EL (cell line): ENCODE results near the gene MED13.
"Not testable (repeated sequence)": the region's sequence is repeated elsewhere in the genome, so short reads cannot be mapped to it uniquely, and the experiment has no call there.

Experiments used
- DNase-seq: peaks from one replicate; pipeline ENCODE4 v3.0.0-alpha.2; 2016

MED13 gene

GRCh38 chr17:61984821-61985220 lies 80.3 kb downstream of the MED13 start:
- no peak for DNase-seq

GRCh38 chr17:61981323-61981722 lies 83.8 kb downstream of the MED13 start:
- peak; percentile 66 for DNase-seq

GRCh38 chr17:61980535-61980934 lies 84.5 kb downstream of the MED13 start:
- DNase-seq, result no peak

- no peak for DNase-seq
Measured at GRCh38 chr17:61974115-61974514, 91.0 kb downstream of the MED13 start.

GRCh38 chr17:61972311-61972710 lies 92.8 kb downstream of the MED13 start:
- DNase-seq, result no peak

- no peak for DNase-seq
Measured at GRCh38 chr17:61970030-61970429, 95.0 kb downstream of the MED13 start.

- DNase-seq, result no peak
Measured at GRCh38 chr17:61968757-61969156, 96.3 kb downstream of the MED13 start.

GRCh38 chr17:61967729-61968128 lies 97.3 kb downstream of the MED13 start:
- peak; percentile 8 for DNase-seq

GRCh38 chr17:61966191-61966590 lies 98.9 kb downstream of the MED13 start:
- DNase-seq, result no peak

GRCh38 chr17:61955619-61956018 lies 109.5 kb downstream of the MED13 start:
- DNase-seq, result no peak

GRCh38 chr17:61947367-61948078 lies 117.6 kb downstream of the MED13 start:
- DNase-seq, result no peak

GRCh38 chr17:61946359-61946758 lies 118.7 kb downstream of the MED13 start:
- DNase-seq, result no peak

- no peak for DNase-seq
Measured at GRCh38 chr17:61943117-61943516, 122.0 kb downstream of the MED13 start.

GRCh38 chr17:61942085-61942484 lies 123.0 kb downstream of the MED13 start:
- DNase-seq, result no peak

GRCh38 chr17:61928101-61928436 lies 137.0 kb downstream of the MED13 start:
- no peak for DNase-seq

GRCh38 chr17:61927208-61928100 lies 137.6 kb downstream of the MED13 start, which contains the start of gene INTS2:
Gene INTS2, minus strand, starts transcription at chr17:61927982. Its CDS starts 1,338 bp downstream, at chr17:61926644.
- peak; percentile 95 for DNase-seq

- no peak for DNase-seq
Measured at GRCh38 chr17:61926826-61927207, 138.3 kb downstream of the MED13 start.

- not testable (repeated sequence) for DNase-seq
Measured at GRCh38 chr17:61915162-61915561, 149.9 kb downstream of the MED13 start.

- no peak for DNase-seq
Measured at GRCh38 chr17:61908292-61909037, 156.6 kb downstream of the MED13 start.

- no peak for DNase-seq
Measured at GRCh38 chr17:61907361-61907760, 157.7 kb downstream of the MED13 start.

- DNase-seq, result no peak
Measured at GRCh38 chr17:61904094-61904710, 160.9 kb downstream of the MED13 start.

GRCh38 chr17:61903251-61903650 lies 161.8 kb downstream of the MED13 start:
- no peak for DNase-seq
